Natural killer cell treated with Interleukin-12 subunit alpha and Interleukin-12 subunit beta and Interleukin-15 and Interleukin-18, amount 100 ng/mL, for 72 hours (primary cell): ENCODE results near the gene C4BPB. TPM values are rescaled to one million over a fixed set of nuclear protein-coding genes. Genes with fewer than 3 reads are reported as not detected.

Experiments
- total RNA-seq, 2 donors: library from RNA; stranded (reverse); gene quantifications; one replicate each; pipeline ENCODE4 v1.2.3, GENCODE V29; 2022

Gene C4BPB
- total RNA-seq, 2 donors from 2014 or later = 0.38 TPM; not detected in 1

Other genes with a start within 250 kb of the C4BPB start
- gene IL20, start 223.2 kb upstream of the C4BPB start, total RNA-seq = not detected
- not detected for gene IL24, start 191.4 kb upstream of the C4BPB start, total RNA-seq
- 1 to 10 TPM; 4.1 to 6.8 TPM for gene FCMR, start 166.9 kb upstream of the C4BPB start, total RNA-seq
- gene PIGR, start 142.4 kb upstream of the C4BPB start, total RNA-seq = under 1 TPM in 1 of 2 donors, not detected in 1; 0.08 TPM
- not detected for gene FCAMR, start 118.4 kb upstream of the C4BPB start, total RNA-seq
- gene C1orf116, start 56.1 kb upstream of the C4BPB start, total RNA-seq = not detected
- 10 to 100 TPM in 1 of 2 donors, 1 to 10 TPM in 1; 8.1 to 10.5 TPM for gene YOD1, start 37.7 kb upstream of the C4BPB start, total RNA-seq
- 1 to 10 TPM; 1.3 to 2.7 TPM for gene PFKFB2, start 35.6 kb upstream of the C4BPB start, total RNA-seq
- gene C4BPA, start 15.4 kb downstream of the C4BPB start, total RNA-seq = not detected
- gene CD55, start 232.8 kb downstream of the C4BPB start, total RNA-seq = 10 to 100 TPM; 41.5 to 84.0 TPM